GM13977 (cell line): Measurements from ENCODE around the gene PLXNA4.

ENCODE experiments used
- DNase-seq: peaks from one replicate; pipeline ENCODE4 v3.0.0; 2012; ENCODE audit warnings: low spot score
- CTCF ChIP-seq: IDR thresholded peaks from 2 replicates; pipeline ENCODE4 v1.5.1; 2012; ENCODE audit warnings: mild to moderate bottlenecking, control low read depth; ENCODE audit not compliant: insufficient read depth; ENCODE audit errors: extremely low read depth, missing control alignments
- in situ Hi-C: fragments of 300-500 bp; cut with MboI; formaldehyde crosslinking; loops from one replicate; pipeline ENCODE4 v1.12.0; 2022; ENCODE audit warnings: low sequenced_read_pairs, low pct_unique_long_range_greater_than_20kb, mixed read lengths, inconsistent platforms; ENCODE audit not compliant: unreplicated experiment

PLXNA4 gene

GRCh38 chr7:132090444-132090843 lies 485.8 kb downstream of the PLXNA4 start:
- in situ Hi-C loops = no loop called here
- TF ChIP-seq CTCF = no peak
- DNase-seq = no peak

- TF ChIP-seq CTCF = no peak
- in situ Hi-C loops = no loop called here
- no peak for DNase-seq
Measured at GRCh38 chr7:132089356-132089755, 486.9 kb downstream of the PLXNA4 start.

- DNase-seq = no peak
- TF ChIP-seq CTCF = no peak
- in situ Hi-C loops = no loop called here
Measured at GRCh38 chr7:132087421-132087820, 488.8 kb downstream of the PLXNA4 start.

DNA sequence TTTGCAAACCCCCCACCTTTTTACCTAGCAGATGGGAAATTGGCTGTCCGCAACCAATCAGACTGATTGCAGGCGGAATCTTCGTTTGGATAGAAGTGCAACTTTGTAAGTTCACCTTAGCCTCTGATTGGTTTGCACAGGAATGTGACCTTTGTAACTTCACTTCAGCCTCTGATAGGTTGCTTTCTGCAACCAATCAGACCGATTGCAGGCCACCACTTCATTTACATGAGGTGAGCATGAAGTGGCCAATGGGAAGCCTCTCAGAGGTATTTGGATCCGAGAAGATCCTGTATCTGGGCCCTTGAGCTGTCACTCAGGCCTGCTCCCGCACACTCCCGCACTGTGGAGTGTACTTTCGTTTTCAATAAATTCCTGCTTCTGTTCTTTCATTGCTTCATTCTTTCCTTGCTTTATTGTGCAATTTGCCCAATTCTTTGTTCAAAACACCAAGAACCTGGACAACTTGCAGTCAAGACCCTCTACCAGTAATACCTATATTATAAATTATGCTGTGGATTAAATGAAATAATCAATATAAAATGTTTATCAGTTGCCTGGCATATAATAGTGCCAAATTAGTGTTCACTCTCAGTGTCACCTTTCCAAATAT lies 491.4 kb downstream of the PLXNA4 start:
- DNase-seq = no peak
- TF ChIP-seq CTCF = no peak
- in situ Hi-C loops = no loop called here

GRCh38 chr7:132083537-132084123 lies 492.6 kb downstream of the PLXNA4 start:
- no peak for TF ChIP-seq CTCF
- in situ Hi-C loops = no loop called here
- no peak for DNase-seq

DNA sequence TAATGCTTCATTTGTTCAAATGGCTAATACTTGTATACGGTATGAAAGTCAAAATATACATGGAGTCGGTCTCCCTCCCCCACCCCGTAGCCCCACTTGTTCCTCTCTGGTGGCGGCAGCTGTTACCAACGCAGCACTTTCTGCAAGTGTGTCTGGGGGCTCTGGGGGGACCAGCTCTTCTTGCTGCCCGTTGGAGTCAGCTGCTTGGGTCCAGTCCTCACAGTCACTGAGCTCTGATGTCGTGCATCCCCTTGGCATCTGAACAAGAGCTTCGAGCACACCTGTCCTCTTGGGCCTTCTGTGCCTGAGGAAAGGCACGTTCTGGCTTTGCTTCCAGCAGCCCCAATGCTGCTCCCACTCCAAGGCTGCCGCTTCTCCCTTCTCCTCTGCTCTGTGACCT lies 493.1 kb downstream of the PLXNA4 start:
- no peak for TF ChIP-seq CTCF
- in situ Hi-C loops = no loop called here
- no peak for DNase-seq
